Measurements from ENCODE around the gene KIF1A.
"Not testable (repeated sequence)": the region's sequence is repeated elsewhere in the genome, so short reads cannot be mapped to it uniquely, and the experiment has no call there.

DNA sequence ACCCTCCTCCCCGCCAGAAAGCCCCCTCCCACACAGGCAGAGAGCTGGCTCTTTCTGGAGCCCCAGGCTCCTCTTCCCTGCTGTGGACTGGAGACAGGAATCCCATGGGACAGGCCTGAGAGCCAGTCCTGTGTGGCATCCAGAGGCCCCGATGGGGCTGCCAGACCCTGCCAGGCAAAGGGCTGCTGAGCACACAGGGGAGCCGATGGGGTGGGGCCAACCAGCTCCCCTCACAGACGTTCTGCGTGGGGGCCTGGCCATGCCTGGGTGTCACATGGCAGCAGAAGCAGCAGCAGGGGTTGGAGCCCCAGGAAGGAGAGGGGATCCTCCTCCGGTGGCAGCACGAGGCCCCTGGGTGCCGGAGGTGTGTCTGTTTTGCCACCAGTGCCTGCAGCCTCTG, 120.2 kb downstream of the KIF1A start:
- TF ChIP-seq CTCF (conservative IDR thresholded peaks at IDR 0.05; ENCODE audit: low read length); EZH2phosphoT487 (IDR thresholded peaks at IDR 0.05; ENCODE audit: borderline replicate concordance): not testable (repeated sequence)
